ENCODE results near the gene COQ10A. TPM values are rescaled to one million over a fixed set of nuclear protein-coding genes. Genes with fewer than 3 reads are reported as not detected.

COQ10A gene
- total and polyA plus RNA-seq, 2 of the 13 experiments (the other 11 are each of a cell fraction or from before 2014, with no cell fraction given): 21.0 to 37.3 TPM

GRCh38 chr12:56229916-56230431 lies 36.8 kb upstream of the COQ10A start, which contains the start of gene SLC39A5:
TSS of gene SLC39A5 (plus strand) at chr12:56230051. CDS start at chr12:56231275, 1,224 bp downstream.
- intact Hi-C loops (cut with micrococcal nuclease; ENCODE audit: unreplicated experiment) (no loop called here), in situ Hi-C loops (cut with HindIII; ENCODE audit: extremely low pct_ligation_motif_present, low pct_unique_long_range_greater_than_20kb) (no loop called here)
- H3K4me3 ChIP-seq (replicated peaks in 1 of 3; ENCODE audit: insufficient read depth in 1 of 3, low read depth in 2 of 3, low read length in 3 of 3): peak within 1 kb of the TSS; percentile 62 to 86 (median 78)
- H3K4me1 ChIP-seq (ENCODE audit: insufficient read depth, low read length): peaks cover 43% of the 10 kb centered on the region
- peaks cover 24% of the 10 kb centered on the region for H3K79me2 ChIP-seq (ENCODE audit: insufficient read depth, low read length)
- peak within 1 kb of the TSS; percentile 99 for H3K27ac ChIP-seq (ENCODE audit: extremely low read length, insufficient read depth, low read length)
- ChIA-PET POLR2A (interaction anchor here (0.8 to 5.8 kb wide), 8 partner anchors 9 to 149 kb away, joined by 3 to 96 read pairs (median 6); partner anchors contain the start of genes CNPY2, COQ10A, ESYT1 and PAN2), CTCF (ENCODE audit: low intra/inter-chr PET ratio, low total read pairs) (interaction anchor here (1.3 to 1.4 kb wide), 2 partner anchors 28 to 37 kb away, joined by 3 to 6 read pairs; partner anchors contain the start of genes ANKRD52 and COQ10A)
- peak within 1 kb of the TSS; percentile 94 for H3K4me2 ChIP-seq (ENCODE audit: low read depth, low read length)
- ATAC-seq: peak; percentile 17
- 10% methylated on average over 4 of the region's 4 CpGs for WGBS (ENCODE audit: low lambda C conversion rate)
- H3K9ac ChIP-seq (ENCODE audit: insufficient read depth, low read depth, low read length): peak within 1 kb of the TSS; percentile 87
- no peaks in the 10 kb centered on the region for H4K20me1 ChIP-seq (ENCODE audit: insufficient read depth, low read length)
- FAIRE-seq: no peak
- no peaks in the 10 kb centered on the region; a peak in 2 of 5 replicates for H3K36me3 ChIP-seq (replicated peaks in 1 of 2; ENCODE audit: control insufficient read depth in 1 of 2, insufficient read depth in 2 of 2, low read length in 2 of 2)
- peak within 1 kb of the TSS; percentile 2 for H2AFZ ChIP-seq (ENCODE audit: low read length)
- H3K27me3 ChIP-seq (ENCODE audit: control insufficient read depth in 1 of 2, insufficient read depth in 2 of 2, low read length in 2 of 2): no peaks in the 10 kb centered on the region
- no peak for DNase-seq (ENCODE audit: low spot score)
- BruUV-seq (replicated peaks): TSS peak; percentile 95
- no peaks in the 10 kb centered on the region for H3K9me3 ChIP-seq (ENCODE audit: low read length)
- TF ChIP-seq ZNF784 (CRISPR knock-in tag; IDR thresholded peaks at IDR 0.05; ENCODE audit: borderline replicate concordance): no peak
- 0 out of 2 replicates have a peak, but pooled peaks have one; percentile 2 for TF ChIP-seq KDM2A (CRISPR knock-in tag; IDR thresholded peaks at IDR 0.05; ENCODE audit: borderline replicate concordance, low read depth)
- TF ChIP-seq KAT7 (CRISPR knock-in tag; IDR thresholded peaks at IDR 0.05; ENCODE audit: borderline replicate concordance): 0 out of 2 replicates have a peak, but pooled peaks have one; percentile 13
- TF ChIP-seq PAF1 (CRISPR knock-in tag; IDR thresholded peaks at IDR 0.05): no peak
- TF ChIP-seq, protein P1, sequence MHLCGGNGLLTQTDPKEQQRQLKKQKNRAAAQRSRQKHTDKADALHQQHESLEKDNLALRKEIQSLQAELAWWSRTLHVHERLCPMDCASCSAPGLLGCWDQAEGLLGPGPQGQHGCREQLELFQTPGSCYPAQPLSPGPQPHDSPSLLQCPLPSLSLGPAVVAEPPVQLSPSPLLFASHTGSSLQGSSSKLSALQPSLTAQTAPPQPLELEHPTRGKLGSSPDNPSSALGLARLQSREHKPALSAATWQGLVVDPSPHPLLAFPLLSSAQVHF (CRISPR knock-in tag; IDR thresholded peaks at IDR 0.05): peak; percentile 21; the same call in 1 of the 2 replicates
- 0 out of 2 replicates have a peak, but pooled peaks have one; percentile 36 for TF ChIP-seq ZNF567 (CRISPR knock-in tag; IDR thresholded peaks at IDR 0.05; ENCODE audit: borderline replicate concordance)
- peak; percentile 47; the same call in 1 of the 2 replicates for TF ChIP-seq GLI4 (CRISPR knock-in tag; IDR thresholded peaks at IDR 0.05; ENCODE audit: borderline replicate concordance)
- no peak for TF ChIP-seq NPAS2 (CRISPR knock-in tag; IDR thresholded peaks at IDR 0.05; ENCODE audit: borderline replicate concordance)
- no peak for TF ChIP-seq SMAD9 (CRISPR knock-in tag; IDR thresholded peaks at IDR 0.05)
- 0 out of 2 replicates have a peak, but pooled peaks have one; percentile 37 for TF ChIP-seq ZNF572 (CRISPR knock-in tag; IDR thresholded peaks at IDR 0.05)
- TF ChIP-seq ARID2 (CRISPR knock-in tag; IDR thresholded peaks at IDR 0.05; ENCODE audit: borderline replicate concordance): 0 out of 2 replicates have a peak, but pooled peaks have one; percentile 13
- TF ChIP-seq RBM22 (optimal IDR thresholded peaks at IDR 0.05; ENCODE audit: low read length): peak; percentile 76
- no peak for TF ChIP-seq ZNF773 (CRISPR knock-in tag; IDR thresholded peaks at IDR 0.05; ENCODE audit: borderline replicate concordance)
- TF ChIP-seq ZSCAN5A (CRISPR knock-in tag; IDR thresholded peaks at IDR 0.05; ENCODE audit: borderline replicate concordance): no peak
- TF ChIP-seq NR2F6 (IDR thresholded peaks at IDR 0.05): 0 out of 2 replicates have a peak, but pooled peaks have one; percentile 3
- TF ChIP-seq NR2F6 (CRISPR knock-in tag; IDR thresholded peaks at IDR 0.05): no peak
- TF ChIP-seq MEIS1 (CRISPR knock-in tag; IDR thresholded peaks at IDR 0.05; ENCODE audit: borderline replicate concordance): 0 out of 2 replicates have a peak, but pooled peaks have one; percentile 45
- TF ChIP-seq ATF7 (IDR thresholded peaks at IDR 0.05): no peak
- TF ChIP-seq ATF7 (CRISPR knock-in tag; IDR thresholded peaks at IDR 0.05): no peak
- no peak for TF ChIP-seq ZNF558 (CRISPR knock-in tag; IDR thresholded peaks at IDR 0.05; ENCODE audit: borderline replicate concordance)
- TF ChIP-seq, protein P2, sequence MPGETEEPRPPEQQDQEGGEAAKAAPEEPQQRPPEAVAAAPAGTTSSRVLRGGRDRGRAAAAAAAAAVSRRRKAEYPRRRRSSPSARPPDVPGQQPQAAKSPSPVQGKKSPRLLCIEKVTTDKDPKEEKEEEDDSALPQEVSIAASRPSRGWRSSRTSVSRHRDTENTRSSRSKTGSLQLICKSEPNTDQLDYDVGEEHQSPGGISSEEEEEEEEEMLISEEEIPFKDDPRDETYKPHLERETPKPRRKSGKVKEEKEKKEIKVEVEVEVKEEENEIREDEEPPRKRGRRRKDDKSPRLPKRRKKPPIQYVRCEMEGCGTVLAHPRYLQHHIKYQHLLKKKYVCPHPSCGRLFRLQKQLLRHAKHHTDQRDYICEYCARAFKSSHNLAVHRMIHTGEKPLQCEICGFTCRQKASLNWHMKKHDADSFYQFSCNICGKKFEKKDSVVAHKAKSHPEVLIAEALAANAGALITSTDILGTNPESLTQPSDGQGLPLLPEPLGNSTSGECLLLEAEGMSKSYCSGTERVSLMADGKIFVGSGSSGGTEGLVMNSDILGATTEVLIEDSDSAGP (CRISPR knock-in tag; IDR thresholded peaks at IDR 0.05; ENCODE audit: borderline replicate concordance): peak; percentile 98

Data from HepG2 (cell line).